ENCODE data around the gene SUSD1. TPM values are rescaled to one million over a fixed set of nuclear protein-coding genes. Genes with fewer than 3 reads are reported as not detected.

The SUSD1 gene
- total and polyA plus RNA-seq, 9 of the 15 experiments (the other 6 are each of a cell fraction or from before 2014, with no cell fraction given): 10.9 to 44.4 (median 36.1) TPM

- TF ChIP-seq DLX4 (CRISPR knock-in tag; IDR thresholded peaks at IDR 0.05): no peak
- no peak for TF ChIP-seq E2F5 (CRISPR knock-in tag; IDR thresholded peaks at IDR 0.05)
- TF ChIP-seq TEAD2 (tag; IDR thresholded peaks at IDR 0.05): peak; percentile 60; the same call in 1 of the 2 replicates
- peak; percentile 88; the same call in 1 of the 2 replicates for TF ChIP-seq LEF1 (IDR thresholded peaks at IDR 0.05)
- no peak for TF ChIP-seq CSDE1 (IDR thresholded peaks at IDR 0.05)
- 0 out of 4 replicates have a peak, but pooled peaks of 1 of the 2 experiments have one; percentile 12 for TF ChIP-seq RAD21 (CRISPR knock-in tag; conservative IDR thresholded peaks at IDR 0.05 in 1 of 2, IDR thresholded peaks at IDR 0.05 in 1 of 2)
- peak; percentile 51 for TF ChIP-seq NFRKB (IDR thresholded peaks at IDR 0.05; ENCODE audit: low read depth)
- no peak for TF ChIP-seq NFE2L1 (tag; IDR thresholded peaks at IDR 0.05; ENCODE audit: borderline replicate concordance, low read depth)
- TF ChIP-seq FOXP4 (CRISPR knock-in tag; IDR thresholded peaks at IDR 0.05; ENCODE audit: borderline replicate concordance): no peak
- TF ChIP-seq SP2 (IDR thresholded peaks at IDR 0.05; ENCODE audit: extremely low read depth, low read depth, low read length, poor library complexity, severe bottlenecking): no peak
- no peak for TF ChIP-seq BCLAF1 (IDR thresholded peaks at IDR 0.05; ENCODE audit: borderline replicate concordance in 1 of 2, control insufficient read depth in 1 of 2, low read depth in 2 of 2, low read length in 1 of 2)
- peak in 1 of 2 experiments; percentile 73; a peak in 2 of 4 replicates for TF ChIP-seq ZNF639 (CRISPR knock-in tag; conservative IDR thresholded peaks at IDR 0.05 in 1 of 2, IDR thresholded peaks at IDR 0.05 in 1 of 2)
- TF ChIP-seq ZNF280A (IDR thresholded peaks at IDR 0.05; ENCODE audit: low read depth, partially characterized antibody): no peak
- no peak for TF ChIP-seq RBM34 (IDR thresholded peaks at IDR 0.05; ENCODE audit: borderline replicate concordance, insufficient read depth, low read length)
- TF ChIP-seq GABPB1 (CRISPR knock-in tag; IDR thresholded peaks at IDR 0.05): no peak; the same call in 1 of the 2 replicates
- TF ChIP-seq SMAD3 (CRISPR knock-in tag; conservative IDR thresholded peaks at IDR 0.05): no peak
Observed at GRCh38 chr9:112180387-112180881, 5.3 kb upstream of the SUSD1 start (continued).

Data from K562 (cell line).